Psoas muscle (tissue), 8 donors: ENCODE measurements around the gene CPLANE1. TPM values are rescaled to one million over a fixed set of nuclear protein-coding genes. Genes with fewer than 3 reads are reported as not detected.
A peak's percentile ranks its signal among the peaks of the same experiment; 100 is the strongest.

Experiments
- ATAC-seq, 4 donors: fragments of 200-7000 bp; cut with Tn5 transposase; one replicate each; pipeline ENCODE4 v1.9.1; 2020; ENCODE audit warnings: moderate library complexity in 3 of 4, mild to moderate bottlenecking in 2 of 4
- DNase-seq, 2 donors: peaks; one replicate each; pipeline ENCODE4 v3.0.0-alpha.2; 2020
- H3K27ac ChIP-seq: fragments of 200-600 bp; one replicate; pipeline ENCODE4 v1.8.0; 2022
- H3K27me3 ChIP-seq, 3 donors: fragments of 200-600 bp in 1 of 3; one replicate each; pipeline versions ENCODE4 v1.6.1 to v1.8.0; 2013 to 2022; ENCODE audit warnings: low read length in 2 of 3, mild to moderate bottlenecking in 2 of 3, moderate library complexity in 1 of 3; ENCODE audit not compliant: insufficient read depth in 3 of 3
- H3K36me3 ChIP-seq, 2 donors: fragments of 200-600 bp in 1 of 2; one replicate each; pipeline versions ENCODE4 v1.6.1 to v1.8.0; 2013 to 2022; ENCODE audit warnings: low read depth in 1 of 2, mild to moderate bottlenecking in 1 of 2, moderate library complexity in 1 of 2; ENCODE audit not compliant: insufficient read depth in 1 of 2
- H3K4me1 ChIP-seq: fragments of 200-600 bp; one replicate; pipeline ENCODE4 v1.8.0; 2022
- H3K4me3 ChIP-seq: fragments of 200-600 bp; one replicate; pipeline ENCODE4 v1.8.0; 2022; ENCODE audit warnings: mild to moderate bottlenecking
- H3K9me3 ChIP-seq: fragments of 200-600 bp; one replicate; pipeline ENCODE4 v1.8.0; 2022
- WGBS, 3 donors: extraction: QIAGEN DNeasy Blood & Tissue Kit; methylation state at CpG; one replicate each; pipeline versions ENCODE4 v1.1.6 to v1.1.7; 2013; 5-methylcytosine and 5-hydroxymethylcytosine counted together
- intact Hi-C, 2 donors: fragments of 100-400 bp; cut with DNase I; formaldehyde crosslinking; loops; one replicate each; pipeline versions ENCODE4 v1.11.0 to v1.14.2; 2022
- polyA plus RNA-seq, 3 donors: library from polyadenylated mRNA; stranded (reverse); fragments of 200-250 nt; gene quantifications; one replicate each; pipeline ENCODE4 v1.2.3, GENCODE V29; 2013
- total RNA-seq, 4 donors: library from RNA; stranded (reverse); fragmentation: NEBNext Ultra II Directional in 2 of 4; extraction: Animal tissue kit (Norgen Biotek cat#: 25700) in 2 of 4; gene quantifications; one replicate each; pipeline versions ENCODE4 v1.2.1 to v1.2.4, GENCODE V29; 2021 to 2023
- TF ChIP-seq, protein P1 (sequence below): fragments of 200-600 bp; IDR thresholded peaks from one replicate; pipeline ENCODE4 v1.8.0; 2022; ENCODE audit warnings: antibody characterized with exemption
- donor health status: healthy with polysubstance abuse.
- donor health status: DM: no; HTN: no; CAD: no; lungs with moderate emphysema.
- donor health status: Bipolar disorder and iron deficiency.
- donor health status: healthy.
- donor health status: DM: yes; HTN: yes; CAD: no.
- donor health status: DM: no; HTN: no; CAD: no.
- donor health status: DM: no; HTN: no; CAD: no.
- donor health status: DM: yes; HTN: yes; CAD: no.

The CPLANE1 gene
- total and polyA plus RNA-seq, 7 donors, result 1.4 to 12.1 (median 6.0) TPM

DNA sequence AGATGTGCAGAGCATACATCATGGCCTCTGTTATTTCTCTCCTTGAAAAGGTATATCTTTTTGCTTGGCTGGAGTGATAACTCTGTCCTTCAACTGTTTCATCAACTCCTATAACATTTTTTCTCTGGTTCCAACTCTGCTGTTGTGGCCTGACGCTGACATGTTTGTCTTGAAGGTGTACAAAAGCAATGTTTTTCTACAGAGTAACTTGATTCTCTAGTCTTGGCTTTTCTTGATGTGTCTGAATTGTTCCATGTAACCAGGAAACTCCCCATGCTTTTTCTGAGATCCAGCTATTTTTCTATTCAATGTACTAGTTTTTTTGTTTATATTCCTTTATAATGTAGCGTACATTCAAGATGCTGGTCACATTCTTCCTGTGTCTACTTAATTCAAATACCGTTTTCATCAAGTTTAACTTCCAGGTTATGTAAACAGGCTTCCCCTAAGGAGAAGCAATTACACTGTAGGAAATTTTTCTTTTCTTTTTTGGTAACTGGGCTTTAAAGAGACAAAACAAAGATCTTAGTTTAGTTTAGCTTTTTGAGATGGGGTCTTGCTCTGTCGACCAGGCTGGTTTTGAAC, 6.7 kb upstream of the CPLANE1 start:
- Histone ChIP-seq H3K36me3 (peaks cover 0 to 16% of the 10 kb centered on the region in 2 donors), H3K4me3 (no peak overlapping the region), H3K4me1 (no peaks in the 10 kb centered on the region), H3K9me3 (peaks cover 10% of the 10 kb centered on the region), H3K27ac (no peak overlapping the region), H3K27me3 (no peaks in the 10 kb centered on the region)
- intact Hi-C loops, result no loop called here
- TF ChIP-seq, protein P1, sequence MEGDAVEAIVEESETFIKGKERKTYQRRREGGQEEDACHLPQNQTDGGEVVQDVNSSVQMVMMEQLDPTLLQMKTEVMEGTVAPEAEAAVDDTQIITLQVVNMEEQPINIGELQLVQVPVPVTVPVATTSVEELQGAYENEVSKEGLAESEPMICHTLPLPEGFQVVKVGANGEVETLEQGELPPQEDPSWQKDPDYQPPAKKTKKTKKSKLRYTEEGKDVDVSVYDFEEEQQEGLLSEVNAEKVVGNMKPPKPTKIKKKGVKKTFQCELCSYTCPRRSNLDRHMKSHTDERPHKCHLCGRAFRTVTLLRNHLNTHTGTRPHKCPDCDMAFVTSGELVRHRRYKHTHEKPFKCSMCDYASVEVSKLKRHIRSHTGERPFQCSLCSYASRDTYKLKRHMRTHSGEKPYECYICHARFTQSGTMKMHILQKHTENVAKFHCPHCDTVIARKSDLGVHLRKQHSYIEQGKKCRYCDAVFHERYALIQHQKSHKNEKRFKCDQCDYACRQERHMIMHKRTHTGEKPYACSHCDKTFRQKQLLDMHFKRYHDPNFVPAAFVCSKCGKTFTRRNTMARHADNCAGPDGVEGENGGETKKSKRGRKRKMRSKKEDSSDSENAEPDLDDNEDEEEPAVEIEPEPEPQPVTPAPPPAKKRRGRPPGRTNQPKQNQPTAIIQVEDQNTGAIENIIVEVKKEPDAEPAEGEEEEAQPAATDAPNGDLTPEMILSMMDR, result no peak
- DNase-seq, result no peak
- ATAC-seq, result no peak
- WGBS, 3 donors, result 89 to 90% (median 90%) methylated on average over 4 of the region's 4 CpGs

DNA sequence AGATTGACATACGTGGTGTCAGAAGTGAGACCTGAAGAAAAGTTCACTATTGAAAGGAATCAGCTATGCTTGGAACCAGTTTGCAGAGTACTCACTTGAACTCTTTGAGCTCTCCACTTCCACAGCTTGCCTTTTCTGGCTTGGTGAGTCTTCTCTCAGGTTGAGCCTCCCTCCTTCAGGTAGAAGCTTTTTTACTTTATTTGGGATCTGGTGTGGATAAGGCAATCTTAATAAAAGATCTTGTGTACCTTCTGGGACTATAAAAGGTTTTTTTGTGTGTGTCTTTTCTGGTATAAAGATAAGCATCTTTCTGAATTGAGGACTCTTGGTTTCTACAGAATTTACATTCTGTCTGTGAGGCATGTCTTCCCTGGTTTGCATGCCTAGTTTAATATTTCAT, 5.4 kb upstream of the CPLANE1 start:
- TF ChIP-seq, protein P1, result no peak
- 91 to 97% (median 95%) methylated on average over 1 of the region's 1 CpG for WGBS, 3 donors
- ATAC-seq, result no peak
- H3K4me3 ChIP-seq, result no peak overlapping the region
- H3K36me3 ChIP-seq, result peaks cover 0 to 16% of the 10 kb centered on the region in 2 donors
- H3K27me3 ChIP-seq, result no peaks in the 10 kb centered on the region
- H3K27ac ChIP-seq, result no peak overlapping the region
- no peak for DNase-seq
- intact Hi-C loops, result no loop called here
- peaks cover 7% of the 10 kb centered on the region for H3K9me3 ChIP-seq
- H3K4me1 ChIP-seq, result no peaks in the 10 kb centered on the region

DNA sequence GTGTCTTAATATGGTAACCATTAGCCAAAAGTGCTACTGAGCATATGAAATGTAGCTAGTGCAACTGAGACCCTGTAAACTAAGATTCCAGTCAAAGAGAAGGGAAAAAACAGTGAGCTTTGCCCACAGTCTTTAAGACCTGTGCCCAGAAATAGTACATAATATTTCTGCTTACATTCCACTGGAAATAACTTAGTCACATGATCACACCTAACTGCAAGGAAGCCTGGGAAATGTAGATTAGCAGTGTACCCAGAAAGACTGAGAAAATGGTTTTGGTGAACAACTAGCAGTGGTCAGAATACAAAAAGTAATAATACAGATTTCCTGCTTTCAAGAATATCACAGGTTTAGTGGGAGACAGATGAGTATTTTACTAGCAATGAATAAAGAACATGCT, 2.5 kb upstream of the CPLANE1 start:
- Histone ChIP-seq H3K36me3 (peaks cover 0 to 22% of the 10 kb centered on the region in 2 donors), H3K27me3 (no peaks in the 10 kb centered on the region), H3K9me3 (peaks cover 6% of the 10 kb centered on the region), H3K4me3 (no peak overlapping the region), H3K4me1 (peaks cover 17% of the 10 kb centered on the region), H3K27ac (no peak overlapping the region)
- no peak for DNase-seq
- intact Hi-C loops, result no loop called here
- TF ChIP-seq, protein P1, result no peak
- ATAC-seq, result no peak

DNA sequence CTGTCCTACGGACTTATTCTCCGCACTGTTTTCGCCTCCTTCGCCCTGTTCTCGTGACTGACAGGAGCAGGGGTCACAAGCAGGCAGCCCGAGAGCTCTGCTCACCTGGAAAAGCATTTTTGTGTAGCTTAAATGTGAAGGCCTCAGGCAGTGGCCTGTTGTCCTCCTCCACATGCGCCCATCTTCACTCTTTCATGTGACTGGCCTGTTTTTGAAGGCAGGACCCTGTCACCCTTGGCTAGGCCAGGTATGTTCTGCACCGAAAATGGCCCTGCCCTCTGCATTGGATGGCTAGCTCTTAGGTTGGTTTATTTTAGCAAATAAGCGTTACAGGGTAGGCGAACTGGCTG, 614 bp upstream of the CPLANE1 start:
- Histone ChIP-seq H3K27me3 (no peaks in the 10 kb centered on the region), H3K36me3 (peaks cover 0 to 13% of the 10 kb centered on the region in 2 donors), H3K4me1 (peaks cover 17% of the 10 kb centered on the region), H3K27ac (peak overlapping the region; percentile 93), H3K9me3 (peaks cover 6% of the 10 kb centered on the region), H3K4me3 (peak overlapping the region; percentile 89)
- no peak for DNase-seq
- 49 to 66% (median 56%) methylated on average over 10 of the region's 10 CpGs for whole genome bisulfite sequencing, 3 donors
- peak; percentile 4 to 31 (median 8) for ATAC-seq
- TF ChIP-seq, protein P1, result no peak
- intact Hi-C loops, result loop anchor here in 1 of 2 donors (10.0 kb wide), 1 partner anchor 45 kb away; no protein-coding TSS in a partner anchor
